ENCODE data around the gene GMEB2. TPM values are rescaled to one million over a fixed set of nuclear protein-coding genes. Genes with fewer than 3 reads are reported as not detected.

The GMEB2 gene
- total RNA-seq, 1 experiment from 2014 or later: 8.4 TPM

DNA sequence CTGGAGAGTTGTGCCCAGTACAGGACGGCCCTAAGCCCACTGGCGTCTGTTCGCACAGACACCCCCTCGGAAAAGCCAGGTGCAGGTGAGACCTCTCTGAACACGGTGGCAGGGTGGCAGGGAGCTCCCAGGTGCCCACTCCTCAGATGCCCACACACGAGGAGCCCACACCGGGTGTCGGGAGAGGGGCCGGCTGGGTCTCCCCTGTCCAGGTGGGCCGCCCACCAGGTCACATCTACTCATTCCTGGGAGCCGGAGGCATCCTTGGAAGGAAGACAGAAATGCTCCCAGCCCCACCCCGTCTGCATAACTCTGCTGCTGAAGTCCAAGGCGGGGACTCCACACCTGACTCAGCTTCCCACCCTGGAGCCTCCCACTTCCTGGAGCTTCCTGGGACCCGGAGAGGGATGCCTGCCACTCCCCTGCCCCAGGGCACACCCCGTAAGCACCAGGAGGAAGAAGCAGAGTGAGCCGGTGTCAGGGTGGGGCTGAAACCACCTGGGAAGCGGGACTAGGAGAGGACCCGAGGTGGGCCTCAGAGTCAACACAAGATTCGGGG is 81.9 kb downstream of the GMEB2 start:
- no peaks in the 10 kb centered on the region for H3K79me2 ChIP-seq (ENCODE audit: low read length)
- H3K4me1 ChIP-seq (ENCODE audit: low read length): peaks cover 41% of the 10 kb centered on the region
- H3K4me2 ChIP-seq (ENCODE audit: low read depth, low read length, poor library complexity, severe bottlenecking): peak overlapping the region; percentile 40
- no peaks in the 10 kb centered on the region for H3K9me3 ChIP-seq (ENCODE audit: low read length)
- no peak overlapping the region for H2AFZ ChIP-seq (ENCODE audit: low read length)
- H4K20me1 ChIP-seq (ENCODE audit: insufficient read depth, low read depth, low read length): 0 out of 2 replicates have a peak, but pooled peaks cover 5% of the 10 kb centered on the region
- H3K9me2 ChIP-seq (replicated peaks; ENCODE audit: insufficient read depth, low read length): no peaks in the 10 kb centered on the region
- H3K27ac ChIP-seq (ENCODE audit: low read length): 0 out of 2 replicates have a peak overlapping the region, but pooled peaks have one; percentile 6
- H3K27me3 ChIP-seq (ENCODE audit: low read length): no peaks in the 10 kb centered on the region
- H3K36me3 ChIP-seq (ENCODE audit: insufficient read depth, low read length): no peaks in the 10 kb centered on the region
- no peak overlapping the region; the same call in 1 of the 2 replicates for H3K4me3 ChIP-seq (ENCODE audit: low read length)
- H3K9ac ChIP-seq (ENCODE audit: low read length): 0 out of 2 replicates have a peak overlapping the region, but pooled peaks have one; percentile 8
- DNase-seq: no peak

DNA sequence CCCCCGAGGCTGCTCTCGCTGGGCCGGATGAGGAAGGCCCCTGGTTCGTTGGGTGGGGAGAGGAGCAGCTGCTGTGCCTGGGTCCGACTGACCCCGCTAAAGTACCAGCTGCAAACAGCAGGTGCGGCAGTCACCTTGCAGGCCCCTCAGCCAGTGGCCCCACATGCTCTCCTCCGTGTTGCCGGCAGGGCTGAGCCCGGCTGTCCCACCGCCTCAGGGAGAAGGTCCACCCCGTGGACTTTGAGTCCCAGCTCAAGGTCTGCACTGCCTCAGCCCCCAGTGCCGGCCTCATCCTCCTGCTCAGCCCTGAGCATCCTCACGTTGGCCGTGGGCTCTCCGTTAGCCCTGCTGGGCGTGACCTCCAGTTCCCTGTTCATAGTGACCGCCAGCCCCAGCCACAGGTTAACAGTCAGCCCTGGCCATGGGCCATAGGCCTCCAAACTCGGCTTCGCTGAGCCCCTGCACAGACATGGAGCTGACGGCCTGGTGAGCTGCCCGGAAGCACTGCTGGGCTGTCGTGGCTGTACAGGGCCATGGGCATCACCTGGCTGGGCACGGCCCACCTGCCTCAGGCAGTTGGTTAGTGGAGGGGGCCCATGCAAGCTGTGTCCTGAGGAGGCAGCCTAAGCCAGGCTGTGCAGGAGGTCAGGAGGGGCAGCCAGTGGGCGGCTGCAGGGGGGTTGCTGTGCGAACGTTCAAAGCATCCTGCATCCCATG is 82.5 kb downstream of the GMEB2 start:
- no peak overlapping the region for H3K9ac ChIP-seq (ENCODE audit: low read length)
- no peak overlapping the region for H3K4me3 ChIP-seq (ENCODE audit: low read length)
- no peaks in the 10 kb centered on the region for H3K27me3 ChIP-seq (ENCODE audit: low read length)
- H3K36me3 ChIP-seq (ENCODE audit: insufficient read depth, low read length): no peaks in the 10 kb centered on the region
- no peak overlapping the region for H2AFZ ChIP-seq (ENCODE audit: low read length)
- 0 out of 2 replicates have a peak, but pooled peaks cover 5% of the 10 kb centered on the region for H4K20me1 ChIP-seq (ENCODE audit: insufficient read depth, low read depth, low read length)
- DNase-seq: no peak
- no peaks in the 10 kb centered on the region for H3K9me3 ChIP-seq (ENCODE audit: low read length)
- H3K4me2 ChIP-seq (ENCODE audit: low read depth, low read length, poor library complexity, severe bottlenecking): no peak overlapping the region
- no peak overlapping the region for H3K27ac ChIP-seq (ENCODE audit: low read length)
- peaks cover 41% of the 10 kb centered on the region for H3K4me1 ChIP-seq (ENCODE audit: low read length)
- H3K9me2 ChIP-seq (replicated peaks; ENCODE audit: insufficient read depth, low read length): no peaks in the 10 kb centered on the region
- no peaks in the 10 kb centered on the region for H3K79me2 ChIP-seq (ENCODE audit: low read length)

DNA sequence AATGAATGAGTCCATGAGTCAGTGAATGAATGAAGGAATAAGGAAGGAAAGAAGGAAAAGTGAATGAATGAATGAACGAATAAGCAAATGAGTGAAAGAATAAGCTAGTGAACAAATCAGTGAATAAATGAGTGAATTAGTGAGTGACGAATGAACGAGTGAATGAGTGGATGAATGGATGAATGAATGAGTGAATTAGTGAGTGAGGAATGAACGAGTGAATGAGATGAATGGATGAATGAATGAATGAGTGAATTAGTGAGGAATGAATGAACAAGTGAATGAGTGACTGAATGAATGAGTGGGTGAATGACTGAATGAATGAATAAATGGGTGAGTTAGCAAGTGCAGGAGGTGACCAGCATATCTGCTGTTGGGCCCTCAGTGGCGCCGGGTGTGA is 83.2 kb downstream of the GMEB2 start:
- Histone ChIP-seq H3K79me2 (ENCODE audit: low read length) (no peaks in the 10 kb centered on the region), H3K9me2 (replicated peaks; ENCODE audit: insufficient read depth, low read length) (no peaks in the 10 kb centered on the region), H3K27me3 (ENCODE audit: low read length) (no peaks in the 10 kb centered on the region), H3K27ac (ENCODE audit: low read length) (no peak overlapping the region), H3K4me2 (ENCODE audit: low read depth, low read length, poor library complexity, severe bottlenecking) (no peak overlapping the region), H3K4me1 (ENCODE audit: low read length) (peaks cover 44% of the 10 kb centered on the region), H3K9me3 (ENCODE audit: low read length) (no peaks in the 10 kb centered on the region), H3K36me3 (ENCODE audit: insufficient read depth, low read length) (no peaks in the 10 kb centered on the region), H4K20me1 (ENCODE audit: insufficient read depth, low read depth, low read length) (0 out of 2 replicates have a peak, but pooled peaks cover 5% of the 10 kb centered on the region), H3K4me3 (ENCODE audit: low read length) (no peak overlapping the region), H3K9ac (ENCODE audit: low read length) (no peak overlapping the region), H2AFZ (ENCODE audit: low read length) (no peak overlapping the region)
- DNase-seq: no peak

DNA sequence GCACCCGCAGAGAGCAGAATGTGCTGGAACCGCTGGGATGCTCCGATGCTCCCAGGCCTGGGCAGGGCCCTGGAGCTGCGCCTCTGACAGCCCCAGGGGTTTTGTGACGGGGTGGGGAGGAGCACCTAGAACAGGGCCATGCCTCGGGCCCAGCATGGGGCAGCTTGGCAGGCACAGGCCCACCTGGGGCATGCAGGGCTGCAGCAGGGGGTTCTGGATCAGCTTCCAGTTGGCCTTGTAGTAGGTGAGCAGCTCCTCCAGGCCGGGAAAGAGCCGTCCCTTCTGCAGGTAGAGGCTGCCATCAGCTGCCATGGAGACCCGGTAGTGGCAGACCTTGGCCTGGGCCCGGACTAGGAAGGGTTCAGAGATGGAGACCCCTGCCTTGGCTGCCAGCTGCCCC is 83.8 kb downstream of the GMEB2 start:
- H3K4me1 ChIP-seq (ENCODE audit: low read length): peaks cover 44% of the 10 kb centered on the region
- DNase-seq: no peak
- H3K27me3 ChIP-seq (ENCODE audit: low read length): no peaks in the 10 kb centered on the region
- no peak overlapping the region for H3K4me3 ChIP-seq (ENCODE audit: low read length)
- H3K27ac ChIP-seq (ENCODE audit: low read length): no peak overlapping the region
- H2AFZ ChIP-seq (ENCODE audit: low read length): no peak overlapping the region
- H3K9ac ChIP-seq (ENCODE audit: low read length): no peak overlapping the region
- 0 out of 2 replicates have a peak, but pooled peaks cover 5% of the 10 kb centered on the region for H4K20me1 ChIP-seq (ENCODE audit: insufficient read depth, low read depth, low read length)
- H3K36me3 ChIP-seq (ENCODE audit: insufficient read depth, low read length): no peaks in the 10 kb centered on the region
- no peak overlapping the region for H3K4me2 ChIP-seq (ENCODE audit: low read depth, low read length, poor library complexity, severe bottlenecking)
- no peaks in the 10 kb centered on the region for H3K79me2 ChIP-seq (ENCODE audit: low read length)
- H3K9me3 ChIP-seq (ENCODE audit: low read length): no peaks in the 10 kb centered on the region
- H3K9me2 ChIP-seq (replicated peaks; ENCODE audit: insufficient read depth, low read length): no peaks in the 10 kb centered on the region

DNA sequence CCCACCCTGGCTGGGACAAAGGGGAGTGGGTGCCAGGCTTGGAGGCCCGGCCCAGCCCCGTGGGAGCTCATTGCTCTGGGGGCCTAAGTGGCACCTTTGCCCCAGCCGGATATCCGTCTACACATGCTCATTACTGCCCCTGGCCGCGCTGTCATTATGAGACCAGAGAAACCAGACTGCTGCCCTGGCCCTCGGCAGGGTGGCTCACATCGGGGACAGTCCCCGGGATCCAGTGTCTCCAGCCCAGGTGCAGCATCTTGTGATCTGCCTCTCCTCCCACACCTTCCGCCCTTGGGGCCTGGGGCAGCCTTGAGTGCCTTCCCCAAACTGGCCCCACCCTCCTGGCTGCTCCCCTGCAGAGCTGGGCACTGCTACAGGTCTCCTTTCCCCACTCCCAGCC is 84.2 kb downstream of the GMEB2 start:
- Histone ChIP-seq H4K20me1 (ENCODE audit: insufficient read depth, low read depth, low read length) (0 out of 2 replicates have a peak, but pooled peaks cover 5% of the 10 kb centered on the region), H3K9me2 (replicated peaks; ENCODE audit: insufficient read depth, low read length) (no peaks in the 10 kb centered on the region), H3K9ac (ENCODE audit: low read length) (no peak overlapping the region), H2AFZ (ENCODE audit: low read length) (no peak overlapping the region), H3K79me2 (ENCODE audit: low read length) (no peaks in the 10 kb centered on the region), H3K4me1 (ENCODE audit: low read length) (peaks cover 42% of the 10 kb centered on the region), H3K9me3 (ENCODE audit: low read length) (no peaks in the 10 kb centered on the region), H3K4me2 (ENCODE audit: low read depth, low read length, poor library complexity, severe bottlenecking) (no peak overlapping the region), H3K36me3 (ENCODE audit: insufficient read depth, low read length) (no peaks in the 10 kb centered on the region), H3K4me3 (ENCODE audit: low read length) (no peak overlapping the region), H3K27ac (ENCODE audit: low read length) (no peak overlapping the region), H3K27me3 (ENCODE audit: low read length) (no peaks in the 10 kb centered on the region)
- DNase-seq: no peak

DNA sequence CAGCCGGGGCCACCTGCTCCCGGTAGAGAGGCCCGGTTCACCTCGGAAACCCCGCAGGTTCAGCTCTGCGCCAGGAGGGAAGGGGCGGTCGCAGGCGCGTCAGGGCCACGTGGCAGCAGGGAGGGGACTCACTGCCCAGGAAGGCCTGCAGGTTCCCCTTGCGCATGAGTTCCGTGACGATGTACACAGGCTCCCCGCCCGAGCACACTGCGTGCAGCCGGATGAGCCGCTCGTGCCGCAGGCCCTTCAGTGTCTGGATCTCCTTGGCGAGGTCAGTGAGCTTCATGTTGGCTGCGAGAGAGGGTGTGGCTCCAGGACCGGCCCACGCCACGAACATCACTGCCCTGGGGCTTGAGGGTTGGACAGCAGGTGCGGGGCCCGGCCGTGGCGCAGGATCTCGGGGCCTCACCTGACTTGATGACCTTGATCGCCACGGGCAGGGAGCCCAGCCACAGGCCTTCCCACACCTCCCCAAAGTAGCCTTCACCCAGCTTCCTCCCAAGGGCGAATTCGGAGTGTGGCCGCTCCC is 84.8 kb downstream of the GMEB2 start:
- no peaks in the 10 kb centered on the region for H3K27me3 ChIP-seq (ENCODE audit: low read length)
- no peaks in the 10 kb centered on the region for H3K9me2 ChIP-seq (replicated peaks; ENCODE audit: insufficient read depth, low read length)
- H3K4me1 ChIP-seq (ENCODE audit: low read length): peaks cover 47% of the 10 kb centered on the region
- 0 out of 2 replicates have a peak, but pooled peaks cover 5% of the 10 kb centered on the region for H4K20me1 ChIP-seq (ENCODE audit: insufficient read depth, low read depth, low read length)
- H2AFZ ChIP-seq (ENCODE audit: low read length): no peak overlapping the region
- H3K9me3 ChIP-seq (ENCODE audit: low read length): no peaks in the 10 kb centered on the region
- H3K9ac ChIP-seq (ENCODE audit: low read length): no peak overlapping the region
- H3K79me2 ChIP-seq (ENCODE audit: low read length): no peaks in the 10 kb centered on the region
- DNase-seq: no peak
- H3K4me2 ChIP-seq (ENCODE audit: low read depth, low read length, poor library complexity, severe bottlenecking): no peak overlapping the region
- H3K36me3 ChIP-seq (ENCODE audit: insufficient read depth, low read length): no peaks in the 10 kb centered on the region
- H3K4me3 ChIP-seq (ENCODE audit: low read length): no peak overlapping the region
- no peak overlapping the region for H3K27ac ChIP-seq (ENCODE audit: low read length)

DNA sequence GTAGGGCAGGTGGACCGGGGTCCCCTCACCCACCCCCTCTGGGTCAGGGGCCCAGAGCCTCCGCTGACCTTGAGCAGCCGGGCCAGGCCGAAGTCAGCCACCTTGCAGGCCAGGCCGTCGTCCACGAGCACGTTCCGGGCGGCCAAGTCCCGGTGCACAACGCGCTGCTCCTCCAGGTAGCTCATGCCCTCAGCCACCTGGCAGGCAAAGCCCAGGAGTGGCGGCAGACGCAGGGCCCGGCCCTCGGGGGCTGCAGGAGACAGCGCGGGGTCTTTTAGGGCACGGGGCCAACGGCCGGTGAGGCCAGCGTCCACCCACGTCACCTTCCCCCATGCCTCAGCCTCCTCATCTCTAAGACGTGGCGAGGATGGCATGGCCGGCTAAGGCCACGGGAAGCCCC is 85.5 kb downstream of the GMEB2 start:
- no peaks in the 10 kb centered on the region for H3K79me2 ChIP-seq (ENCODE audit: low read length)
- no peak overlapping the region for H3K27ac ChIP-seq (ENCODE audit: low read length)
- 0 out of 2 replicates have a peak, but pooled peaks cover 5% of the 10 kb centered on the region for H4K20me1 ChIP-seq (ENCODE audit: insufficient read depth, low read depth, low read length)
- no peak overlapping the region for H3K4me2 ChIP-seq (ENCODE audit: low read depth, low read length, poor library complexity, severe bottlenecking)
- no peak overlapping the region for H2AFZ ChIP-seq (ENCODE audit: low read length)
- no peaks in the 10 kb centered on the region for H3K9me2 ChIP-seq (replicated peaks; ENCODE audit: insufficient read depth, low read length)
- H3K36me3 ChIP-seq (ENCODE audit: insufficient read depth, low read length): no peaks in the 10 kb centered on the region
- no peak for DNase-seq
- H3K9ac ChIP-seq (ENCODE audit: low read length): no peak overlapping the region
- no peaks in the 10 kb centered on the region for H3K27me3 ChIP-seq (ENCODE audit: low read length)
- H3K4me3 ChIP-seq (ENCODE audit: low read length): no peak overlapping the region
- peaks cover 47% of the 10 kb centered on the region for H3K4me1 ChIP-seq (ENCODE audit: low read length)
- H3K9me3 ChIP-seq (ENCODE audit: low read length): no peaks in the 10 kb centered on the region

DNA sequence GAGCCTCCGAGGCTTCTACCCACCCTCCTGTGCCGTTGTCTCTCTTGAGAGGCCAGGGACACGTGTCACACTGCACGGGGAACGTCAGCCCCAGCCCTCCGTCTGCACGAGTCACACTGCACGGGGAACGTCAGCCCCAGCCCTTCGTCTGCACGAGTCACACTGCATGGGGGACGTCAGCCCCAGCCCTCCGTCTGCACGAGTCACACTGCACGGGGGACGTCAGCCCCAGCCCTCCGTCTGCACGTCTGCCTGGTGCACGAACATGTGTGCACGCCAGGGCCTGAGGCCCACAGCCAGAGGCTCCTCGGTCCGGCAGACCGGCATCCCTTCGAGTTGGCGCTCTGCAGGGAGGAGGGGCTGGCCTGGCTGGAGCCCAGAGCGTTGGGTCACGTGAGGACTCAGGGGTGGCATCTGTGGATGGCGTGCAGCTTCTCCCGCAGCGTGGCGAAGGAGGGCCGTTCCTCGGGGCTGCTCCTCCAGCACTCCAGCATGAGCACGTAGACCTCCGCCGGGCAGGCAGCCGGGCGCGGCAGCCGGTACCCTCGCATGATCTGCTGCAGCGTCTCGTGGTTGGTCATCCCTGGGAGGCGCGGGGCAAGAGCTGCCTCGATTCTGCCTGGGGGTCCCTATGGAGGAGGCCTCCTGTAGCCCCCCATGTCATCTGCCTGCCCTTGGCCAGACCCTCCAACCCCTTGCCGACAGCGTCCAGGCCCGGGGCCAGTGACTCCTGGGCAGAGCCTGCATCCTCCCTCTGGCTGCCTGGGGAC is 86.3 kb downstream of the GMEB2 start:
- peak; percentile 61 for DNase-seq
- H2AFZ ChIP-seq (ENCODE audit: low read length): no peak overlapping the region
- H3K4me3 ChIP-seq (ENCODE audit: low read length): no peak overlapping the region
- H3K27ac ChIP-seq (ENCODE audit: low read length): no peak overlapping the region
- no peaks in the 10 kb centered on the region for H3K9me3 ChIP-seq (ENCODE audit: low read length)
- no peaks in the 10 kb centered on the region for H3K9me2 ChIP-seq (replicated peaks; ENCODE audit: insufficient read depth, low read length)
- no peaks in the 10 kb centered on the region for H3K36me3 ChIP-seq (ENCODE audit: insufficient read depth, low read length)
- H3K4me1 ChIP-seq (ENCODE audit: low read length): peaks cover 39% of the 10 kb centered on the region
- no peak overlapping the region for H3K9ac ChIP-seq (ENCODE audit: low read length)
- no peaks in the 10 kb centered on the region for H3K79me2 ChIP-seq (ENCODE audit: low read length)
- H4K20me1 ChIP-seq (ENCODE audit: insufficient read depth, low read depth, low read length): 0 out of 2 replicates have a peak, but pooled peaks cover 2% of the 10 kb centered on the region
- no peak overlapping the region for H3K4me2 ChIP-seq (ENCODE audit: low read depth, low read length, poor library complexity, severe bottlenecking)
- no peaks in the 10 kb centered on the region for H3K27me3 ChIP-seq (ENCODE audit: low read length)
